OCI-LY3 (cell line): Measurements from ENCODE around the gene DDX24.

Source experiments
- EZH2phosphoT487 ChIP-seq: fragments of 200-600 bp; shearing (Covaris generic); IDR thresholded peaks from 2 replicates; pipeline ENCODE4 v1.6.1; 2018; ENCODE audit warnings: antibody characterized with exemption, mixed run types, low read depth
- TF ChIP-seq, protein P1 (sequence below): fragments of 200-600, 300-600 bp; sonication (generic); IDR thresholded peaks from 2 replicates; pipeline ENCODE4 v1.5.1; 2014; ENCODE audit warnings: antibody characterized with exemption, low read length, low read depth

DNA sequence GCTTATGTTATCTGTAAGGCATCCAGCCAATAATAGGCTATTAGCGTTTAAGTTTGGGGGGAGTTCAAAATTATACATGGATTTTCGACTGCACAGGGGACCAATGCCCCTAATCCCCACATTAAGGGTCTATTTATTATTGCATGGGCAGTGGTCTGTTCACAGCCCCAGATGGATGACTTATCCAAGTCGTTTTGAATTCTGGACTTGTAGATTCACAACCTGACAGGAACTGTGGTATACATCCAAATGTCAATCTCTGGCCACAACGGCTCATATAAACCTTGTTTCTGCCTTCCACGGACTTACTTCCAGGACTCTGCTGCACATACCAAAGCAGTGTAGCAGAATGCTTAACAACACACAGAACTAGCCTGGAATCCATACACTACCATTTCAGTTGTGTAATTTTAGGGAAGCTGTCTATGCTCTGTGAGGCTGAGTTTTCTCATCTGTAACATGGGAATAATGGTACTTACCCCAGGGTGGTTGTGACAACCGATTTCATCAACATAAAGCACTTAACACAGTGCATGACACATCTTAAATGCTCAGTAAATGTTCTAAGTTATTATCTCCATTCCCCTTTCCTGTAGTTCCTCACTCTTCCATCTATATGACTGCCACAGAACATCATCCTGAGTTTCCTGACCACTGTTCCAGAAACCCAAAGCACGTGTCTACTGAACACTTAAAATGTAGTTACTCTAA, 3.7 kb downstream of the DDX24 start:
- TF ChIP-seq, protein P1, sequence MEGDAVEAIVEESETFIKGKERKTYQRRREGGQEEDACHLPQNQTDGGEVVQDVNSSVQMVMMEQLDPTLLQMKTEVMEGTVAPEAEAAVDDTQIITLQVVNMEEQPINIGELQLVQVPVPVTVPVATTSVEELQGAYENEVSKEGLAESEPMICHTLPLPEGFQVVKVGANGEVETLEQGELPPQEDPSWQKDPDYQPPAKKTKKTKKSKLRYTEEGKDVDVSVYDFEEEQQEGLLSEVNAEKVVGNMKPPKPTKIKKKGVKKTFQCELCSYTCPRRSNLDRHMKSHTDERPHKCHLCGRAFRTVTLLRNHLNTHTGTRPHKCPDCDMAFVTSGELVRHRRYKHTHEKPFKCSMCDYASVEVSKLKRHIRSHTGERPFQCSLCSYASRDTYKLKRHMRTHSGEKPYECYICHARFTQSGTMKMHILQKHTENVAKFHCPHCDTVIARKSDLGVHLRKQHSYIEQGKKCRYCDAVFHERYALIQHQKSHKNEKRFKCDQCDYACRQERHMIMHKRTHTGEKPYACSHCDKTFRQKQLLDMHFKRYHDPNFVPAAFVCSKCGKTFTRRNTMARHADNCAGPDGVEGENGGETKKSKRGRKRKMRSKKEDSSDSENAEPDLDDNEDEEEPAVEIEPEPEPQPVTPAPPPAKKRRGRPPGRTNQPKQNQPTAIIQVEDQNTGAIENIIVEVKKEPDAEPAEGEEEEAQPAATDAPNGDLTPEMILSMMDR, result no peak
- no peak for TF ChIP-seq EZH2phosphoT487
